Neural cell (in vitro differentiated cells): ENCODE results near the gene FCRL6.

Source experiments
- CTCF ChIP-seq: fragments of 450-650 bp; IDR thresholded peaks from 2 replicates; pipeline ENCODE4 v1.5.1; 2014; ENCODE audit warnings: antibody characterized with exemption, mild to moderate bottlenecking, moderate library complexity; ENCODE audit not compliant: poor library complexity, severe bottlenecking
- EP300 ChIP-seq: fragments of 450-650 bp; conservative IDR thresholded peaks from 2 replicates; pipeline ENCODE4 v1.6.1; 2014; ENCODE audit warnings: antibody characterized with exemption, mild to moderate bottlenecking, moderate library complexity; ENCODE audit not compliant: poor library complexity, severe bottlenecking
- EZH2 ChIP-seq: fragments of 200-600, 300-800 bp; shearing (Covaris generic), sonication (generic); IDR thresholded peaks from 2 replicates; pipeline ENCODE4 v1.6.1; 2014; ENCODE audit warnings: antibody characterized with exemption, low read length, borderline replicate concordance, mild to moderate bottlenecking; ENCODE audit not compliant: insufficient read depth, poor library complexity, severe bottlenecking
- POLR2AphosphoS5 ChIP-seq: IDR thresholded peaks from 2 replicates; pipeline ENCODE4 v1.6.1; 2012
- TAF1 ChIP-seq: IDR thresholded peaks from 2 replicates; pipeline ENCODE4 v1.6.1; 2012; ENCODE audit warnings: low read depth

- no peak for TF ChIP-seq POLR2AphosphoS5
- no peak for TF ChIP-seq EZH2
- TF ChIP-seq CTCF: no peak
- TF ChIP-seq TAF1: no peak
- TF ChIP-seq EP300: no peak
Measured at GRCh38 chr1:159857889-159858288, 55.7 kb downstream of the FCRL6 start.
